ENCODE measurements around the gene ATP8A2. TPM values are rescaled to one million over a fixed set of nuclear protein-coding genes. Genes with fewer than 3 reads are reported as not detected.
"Not testable (repeated sequence)": the region's sequence is repeated elsewhere in the genome, so short reads cannot be mapped to it uniquely, and the experiment has no call there.

The ATP8A2 gene
- total RNA-seq, 4 donors from 2014 or later: 0.20 to 1.1 (median 0.59) TPM

GRCh38 chr13:25771641-25772478 is 400.1 kb downstream of the ATP8A2 start:
- no peak for DNase-seq
- intact Hi-C loops (cut with DNase I; ENCODE audit: low total_unique reads): no loop called here
- in situ Hi-C loops (cut with MboI; ENCODE audit: low pct_ligation_motif_present in 1 of 4, low pct_unique_long_range_greater_than_20kb in 1 of 4, low sequenced_read_pairs in 3 of 4): no loop called here
- H3K27me3 ChIP-seq: no peaks in the 10 kb centered on the region
- no peaks in the 10 kb centered on the region for H3K4me1 ChIP-seq
- TF ChIP-seq EP300 (IDR thresholded peaks at IDR 0.05; ENCODE audit: low read depth): no peak
- TF ChIP-seq CTCF (IDR thresholded peaks at IDR 0.05): no peak
- TF ChIP-seq POLR2AphosphoS5 (IDR thresholded peaks at IDR 0.05): no peak
- TF ChIP-seq POLR2A (IDR thresholded peaks at IDR 0.05): no peak
- H3K36me3 ChIP-seq: no peaks in the 10 kb centered on the region
- H3K27ac ChIP-seq: no peak overlapping the region
- no peaks in the 10 kb centered on the region for H3K9me3 ChIP-seq
- 54 to 76% methylated on average over 7 to 13 of the region's 13 CpGs for WGBS, 2 donors (ENCODE audit: low coverage in 1 of 2)
- no peak overlapping the region for H3K4me3 ChIP-seq

GRCh38 chr13:25772534-25772933 is 400.8 kb downstream of the ATP8A2 start:
- H3K4me1 ChIP-seq; DNase-seq; H3K27me3 ChIP-seq; in situ Hi-C loops (cut with MboI; ENCODE audit: low pct_ligation_motif_present in 1 of 4, low pct_unique_long_range_greater_than_20kb in 1 of 4, low sequenced_read_pairs in 3 of 4); H3K9me3 ChIP-seq; H3K36me3 ChIP-seq; H3K27ac ChIP-seq; H3K4me3 ChIP-seq; intact Hi-C loops (cut with DNase I; ENCODE audit: low total_unique reads): not testable (repeated sequence)
- 94 to 95% methylated on average over 8 of the region's 8 CpGs for WGBS, 2 donors (ENCODE audit: low coverage in 1 of 2)

- 43 to 55% methylated on average over 1 of the region's 1 CpG for WGBS, 2 donors (ENCODE audit: low coverage in 1 of 2)
- DNase-seq, H3K4me1 ChIP-seq: not testable (repeated sequence)
These were observed 402.3 kb downstream of the ATP8A2 start for GRCh38 chr13:25774056-25774455.

GRCh38 chr13:25775275-25775674 is 403.5 kb downstream of the ATP8A2 start:
- Histone ChIP-seq H3K4me1 (no peaks in the 10 kb centered on the region), H3K4me3 (no peak overlapping the region), H3K27me3 (no peaks in the 10 kb centered on the region), H3K9me3 (no peaks in the 10 kb centered on the region), H3K36me3 (no peaks in the 10 kb centered on the region), H3K27ac (no peak overlapping the region)
- DNase-seq: no peak
- in situ Hi-C loops (cut with MboI; ENCODE audit: low pct_ligation_motif_present in 1 of 4, low pct_unique_long_range_greater_than_20kb in 1 of 4, low sequenced_read_pairs in 3 of 4): no loop called here
- WGBS, 2 donors (ENCODE audit: low coverage in 1 of 2): 46 to 74% methylated on average over 2 to 3 of the region's 3 CpGs
- intact Hi-C loops (cut with DNase I; ENCODE audit: low total_unique reads): no loop called here
- no peak for TF ChIP-seq CTCF (IDR thresholded peaks at IDR 0.05)
- TF ChIP-seq POLR2AphosphoS5 (IDR thresholded peaks at IDR 0.05): no peak
- no peak for TF ChIP-seq POLR2A (IDR thresholded peaks at IDR 0.05)
- no peak for TF ChIP-seq EP300 (IDR thresholded peaks at IDR 0.05; ENCODE audit: low read depth)

More at GRCh38 chr13:25774056-25774455, 402.3 kb downstream of the ATP8A2 start:
- H3K27ac ChIP-seq; intact Hi-C loops (cut with DNase I; ENCODE audit: low total_unique reads); H3K36me3 ChIP-seq; H3K4me3 ChIP-seq; H3K9me3 ChIP-seq; in situ Hi-C loops (cut with MboI; ENCODE audit: low pct_ligation_motif_present in 1 of 4, low pct_unique_long_range_greater_than_20kb in 1 of 4, low sequenced_read_pairs in 3 of 4); H3K27me3 ChIP-seq: not testable (repeated sequence)

- in situ Hi-C loops (cut with MboI; ENCODE audit: low pct_ligation_motif_present in 1 of 4, low pct_unique_long_range_greater_than_20kb in 1 of 4, low sequenced_read_pairs in 3 of 4): no loop called here
- WGBS, 2 donors (ENCODE audit: low coverage in 1 of 2): 73 to 87% methylated on average over 2 to 4 of the region's 4 CpGs
- intact Hi-C loops (cut with DNase I; ENCODE audit: low total_unique reads): no loop called here
These were observed 404.2 kb downstream of the ATP8A2 start for GRCh38 chr13:25775986-25776385.

More at GRCh38 chr13:25775986-25776385, 404.2 kb downstream of the ATP8A2 start:
- Histone ChIP-seq H3K36me3 (no peaks in the 10 kb centered on the region), H3K4me1 (no peaks in the 10 kb centered on the region), H3K27ac (no peak overlapping the region), H3K9me3 (no peaks in the 10 kb centered on the region), H3K27me3 (no peaks in the 10 kb centered on the region), H3K4me3 (no peak overlapping the region)
- TF ChIP-seq CTCF (IDR thresholded peaks at IDR 0.05) (no peak), EP300 (IDR thresholded peaks at IDR 0.05; ENCODE audit: low read depth) (no peak), POLR2AphosphoS5 (IDR thresholded peaks at IDR 0.05) (no peak), POLR2A (IDR thresholded peaks at IDR 0.05) (no peak)
- DNase-seq: no peak

All from transverse colon (tissue), 4 donors.